Nephron (organoid): ENCODE measurements around the gene PNPLA7.
"Not testable (repeated sequence)": the region's sequence is repeated elsewhere in the genome, so short reads cannot be mapped to it uniquely, and the experiment has no call there.

Experiments
- H3K27ac Mint-ChIP-seq, 3 experiments: 2 replicates each; pipeline ENCODE4 v1.8.0; 2020; ENCODE audit warnings: mixed read lengths in 3 of 3, mild to moderate bottlenecking in 2 of 3, moderate library complexity in 1 of 3
- H3K27me3 Mint-ChIP-seq: 2 replicates; pipeline ENCODE4 v1.8.0; 2021; ENCODE audit warnings: low read depth, mild to moderate bottlenecking, moderate library complexity, mixed read lengths
- H3K36me3 Mint-ChIP-seq: 2 replicates; pipeline ENCODE4 v1.8.0; 2020; ENCODE audit warnings: low read depth, mixed read lengths
- H3K4me1 Mint-ChIP-seq: 2 replicates; pipeline ENCODE4 v1.8.0; 2020; ENCODE audit warnings: mixed read lengths
- H3K4me3 Mint-ChIP-seq, 3 experiments: 2 replicates each; pipeline ENCODE4 v1.8.0; 2020; ENCODE audit warnings: mild to moderate bottlenecking in 3 of 3, mixed read lengths in 3 of 3, moderate library complexity in 2 of 3
- H3K9me3 Mint-ChIP-seq: 2 replicates; pipeline ENCODE4 v1.8.0; 2020; ENCODE audit warnings: mixed read lengths
- CTCF ChIP-seq, 3 experiments: fragments of 200-600 bp; sonication (generic); IDR thresholded peaks; one replicate each; pipeline ENCODE4 v1.5.0; 2021; ENCODE audit warnings: antibody characterized with exemption in 3 of 3; ENCODE audit not compliant: unreplicated experiment in 3 of 3

PNPLA7 gene

GRCh38 chr9:137521405-137521985 lies 28.7 kb downstream of the PNPLA7 start:
- Mint-ChIP-seq H3K4me3 (no peak overlapping the region), H3K27me3 (no peaks in the 10 kb centered on the region), H3K27ac (no peak overlapping the region), H3K4me1 (no peaks in the 10 kb centered on the region), H3K36me3 (no peaks in the 10 kb centered on the region), H3K9me3 (no peaks in the 10 kb centered on the region)
- TF ChIP-seq CTCF (IDR thresholded peaks at IDR 0.05; ENCODE audit: unreplicated experiment in 3 of 3) = no peak

DNA sequence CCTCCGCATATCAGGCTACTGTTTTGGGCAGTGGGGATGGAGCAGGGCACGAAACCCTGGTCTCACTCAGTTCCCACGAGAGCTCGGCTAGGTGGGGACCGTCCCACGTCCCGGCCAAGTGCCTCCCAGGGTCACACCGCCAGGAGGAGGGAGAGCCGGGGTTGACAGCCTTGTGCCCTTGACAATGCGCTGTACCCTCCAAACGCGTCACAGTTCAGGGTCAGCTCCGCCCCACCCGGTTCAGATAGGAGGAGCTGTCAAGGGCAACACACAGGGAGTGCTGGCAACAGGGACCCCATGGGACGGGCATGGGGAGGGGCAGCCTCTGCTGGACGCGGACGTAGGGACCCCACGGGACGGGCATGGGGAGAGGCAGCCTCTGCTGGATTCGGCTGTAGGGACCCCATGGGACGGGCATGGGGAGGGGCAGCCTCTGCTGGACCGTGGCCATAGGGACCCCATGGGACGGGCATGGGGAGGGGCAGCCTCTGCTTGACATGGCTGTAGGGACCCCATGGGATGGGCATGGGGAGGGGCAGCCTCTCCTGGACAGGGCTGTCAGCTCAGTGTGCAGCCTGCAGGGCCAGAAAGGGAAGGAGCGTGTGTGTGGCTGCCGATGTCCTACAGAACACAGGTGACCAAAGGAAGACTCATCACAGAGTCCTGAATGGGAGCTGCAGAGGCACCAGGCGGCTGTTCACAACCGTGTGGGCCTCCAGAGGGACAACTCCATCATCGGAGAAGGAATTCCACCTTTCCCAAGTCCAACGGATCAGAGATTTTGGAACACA lies 29.4 kb downstream of the PNPLA7 start:
- Mint-ChIP-seq H3K27me3 (no peaks in the 10 kb centered on the region), H3K9me3 (no peaks in the 10 kb centered on the region), H3K36me3 (no peaks in the 10 kb centered on the region), H3K27ac (no peak overlapping the region), H3K4me1 (no peaks in the 10 kb centered on the region), H3K4me3 (no peak overlapping the region)
- no peak for TF ChIP-seq CTCF (IDR thresholded peaks at IDR 0.05; ENCODE audit: unreplicated experiment in 3 of 3)

- H3K27me3 Mint-ChIP-seq = no peaks in the 10 kb centered on the region
- H3K36me3 Mint-ChIP-seq = no peaks in the 10 kb centered on the region
- H3K4me1 Mint-ChIP-seq = no peaks in the 10 kb centered on the region
- H3K27ac Mint-ChIP-seq = no peak overlapping the region
- TF ChIP-seq CTCF (IDR thresholded peaks at IDR 0.05; ENCODE audit: unreplicated experiment in 3 of 3) = no peak
- H3K9me3 Mint-ChIP-seq = no peaks in the 10 kb centered on the region
- no peak overlapping the region for H3K4me3 Mint-ChIP-seq
Measured at GRCh38 chr9:137519553-137519952, 30.6 kb downstream of the PNPLA7 start.

- not testable (repeated sequence) for H3K4me3 Mint-ChIP-seq, H3K27me3 Mint-ChIP-seq, H3K36me3 Mint-ChIP-seq, H3K9me3 Mint-ChIP-seq, H3K4me1 Mint-ChIP-seq, H3K27ac Mint-ChIP-seq
Measured at GRCh38 chr9:137518661-137519459, 31.3 kb downstream of the PNPLA7 start.

DNA sequence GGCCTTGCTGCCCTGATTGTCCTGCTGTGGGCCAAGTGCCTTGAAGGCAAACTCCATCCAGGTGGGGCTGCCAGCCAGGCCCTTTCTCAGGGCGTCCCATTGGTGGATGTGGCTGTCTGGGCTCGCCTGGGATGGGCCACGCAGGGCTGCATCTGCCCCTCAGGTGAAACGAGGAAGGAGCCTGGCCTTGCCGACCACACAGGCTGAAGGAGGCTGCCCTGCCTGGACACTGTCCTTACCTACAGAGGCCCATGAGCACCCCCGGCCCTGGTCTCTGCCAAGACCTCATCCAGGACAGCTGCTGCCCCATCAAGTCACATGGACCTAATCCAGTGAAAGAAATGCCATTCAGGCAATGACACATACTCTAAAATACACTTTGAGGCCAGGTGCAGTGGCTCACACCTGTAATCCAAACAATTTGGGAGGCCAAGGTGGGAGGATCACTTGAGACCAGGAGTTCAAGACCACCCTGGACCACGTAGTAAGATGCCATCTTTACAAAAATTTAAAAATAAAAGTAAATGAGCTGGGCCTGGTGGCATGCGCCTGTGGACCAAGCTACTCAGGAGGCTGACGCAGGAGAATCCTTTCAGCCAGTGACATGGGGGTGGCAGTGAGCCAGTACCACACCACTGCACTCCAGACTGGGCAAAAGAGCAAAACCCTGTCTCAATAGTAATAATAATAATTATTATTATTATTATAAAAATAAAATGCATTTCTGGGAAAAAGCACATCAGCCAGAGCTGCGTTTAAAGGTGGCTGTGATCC lies 33.9 kb downstream of the PNPLA7 start:
- Mint-ChIP-seq H3K4me1 (no peaks in the 10 kb centered on the region), H3K4me3 (no peak overlapping the region), H3K9me3 (no peaks in the 10 kb centered on the region), H3K27me3 (no peaks in the 10 kb centered on the region), H3K27ac (no peak overlapping the region), H3K36me3 (no peaks in the 10 kb centered on the region)
- no peak for TF ChIP-seq CTCF (IDR thresholded peaks at IDR 0.05; ENCODE audit: unreplicated experiment in 3 of 3)

DNA sequence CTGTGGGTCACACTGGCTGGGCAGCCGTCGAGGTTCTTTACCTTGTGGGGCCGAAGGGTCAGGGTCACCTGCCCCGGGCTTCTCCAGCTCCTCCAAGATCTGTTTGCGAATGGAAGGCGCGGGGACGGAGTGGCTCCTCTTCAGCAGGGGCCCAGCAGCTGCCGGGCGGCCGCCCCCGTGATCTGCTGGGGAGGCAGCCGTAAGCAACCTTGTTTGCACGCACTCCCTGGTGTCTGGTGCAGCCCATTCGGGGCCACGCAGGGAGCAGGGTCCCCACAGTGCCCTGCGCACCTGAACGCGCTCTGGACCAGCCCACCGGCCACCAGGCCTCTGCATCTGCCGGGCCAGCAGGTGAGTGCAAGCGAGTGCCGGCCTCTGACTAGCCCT lies 34.9 kb downstream of the PNPLA7 start:
- no peaks in the 10 kb centered on the region for H3K9me3 Mint-ChIP-seq
- no peaks in the 10 kb centered on the region for H3K27me3 Mint-ChIP-seq
- H3K27ac Mint-ChIP-seq = no peak overlapping the region
- H3K4me1 Mint-ChIP-seq = no peaks in the 10 kb centered on the region
- H3K36me3 Mint-ChIP-seq = no peaks in the 10 kb centered on the region
- no peak for TF ChIP-seq CTCF (IDR thresholded peaks at IDR 0.05; ENCODE audit: unreplicated experiment in 3 of 3)
- no peak overlapping the region for H3K4me3 Mint-ChIP-seq
